Anterior cingulate cortex (tissue), 58 donors: ENCODE measurements around the gene LAMA4.

Experiments
- DNase-seq, 58 donors: peaks; one replicate each; lab custom pipeline; 2025; lab: John Stamatoyannopoulos, UW

LAMA4 gene

GRCh38 chr6:112193535-112194051 is 60.8 kb downstream of the LAMA4 start:
- no peak for DNase-seq

GRCh38 chr6:112193117-112193516 is 61.2 kb downstream of the LAMA4 start:
- no peak for DNase-seq

GRCh38 chr6:112191509-112192020 is 62.8 kb downstream of the LAMA4 start:
- no peak for DNase-seq

DNA sequence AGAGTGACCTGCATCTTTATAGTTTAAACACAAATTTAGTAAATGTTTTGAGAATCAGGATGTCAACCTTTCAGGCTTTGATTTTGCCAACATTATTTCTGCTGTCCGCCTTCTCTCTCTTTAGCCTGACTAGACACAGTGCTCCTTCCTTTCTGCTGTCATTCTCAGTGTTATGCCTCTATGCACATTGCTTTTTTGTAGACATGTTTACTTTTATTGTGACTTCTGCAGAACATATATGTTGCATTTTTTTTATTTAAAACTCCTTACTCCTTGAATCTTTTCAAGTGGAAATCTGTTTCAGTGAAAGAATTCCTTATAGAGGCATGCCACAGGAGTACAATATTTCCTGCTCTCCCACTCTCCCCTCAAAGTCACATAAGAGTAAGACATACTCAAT is 64.2 kb downstream of the LAMA4 start:
- no peak for DNase-seq

DNA sequence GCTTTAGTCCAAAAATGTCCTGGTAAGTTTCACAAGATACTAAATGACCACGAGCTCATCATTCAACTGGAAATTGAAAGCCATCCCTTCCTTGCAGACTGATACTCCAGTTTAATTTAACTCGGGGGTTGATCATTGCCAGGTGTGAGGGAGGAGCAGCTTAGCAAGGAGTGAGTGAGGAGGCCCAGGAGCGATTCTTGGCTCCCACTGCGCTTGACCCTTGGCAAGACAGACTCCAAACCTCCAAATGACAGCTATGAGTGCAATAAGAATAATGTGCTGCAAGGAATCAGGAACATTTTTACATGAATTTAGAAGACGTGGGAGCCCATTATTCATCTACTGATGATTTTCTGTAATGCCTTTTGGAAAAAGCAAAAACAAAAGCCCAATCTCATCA is 64.9 kb downstream of the LAMA4 start:
- no peak for DNase-seq

GRCh38 chr6:112188906-112189305 is 65.5 kb downstream of the LAMA4 start:
- DNase-seq, result no peak

DNA sequence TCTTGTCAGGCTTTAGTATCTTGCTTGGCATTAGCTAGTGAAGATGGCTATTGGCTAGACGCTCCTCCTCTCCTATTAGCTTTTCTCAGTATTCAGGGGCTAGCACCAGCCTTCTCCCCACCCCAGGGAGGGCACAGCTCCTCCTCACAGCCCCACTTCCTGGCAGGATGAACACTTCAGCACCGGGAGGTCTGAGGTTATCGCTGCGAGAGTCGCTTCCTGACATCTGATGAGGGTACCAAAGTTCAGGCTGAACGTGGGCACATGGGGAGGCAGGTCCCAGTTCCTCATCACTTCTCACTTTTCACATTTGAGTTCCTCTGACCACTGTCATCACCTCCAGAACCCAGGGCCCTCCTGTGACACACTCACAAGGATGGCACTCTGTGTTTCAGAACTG is 66.6 kb downstream of the LAMA4 start:
- no peak for DNase-seq

- no peak for DNase-seq
These were observed 69.4 kb downstream of the LAMA4 start for GRCh38 chr6:112184951-112185350.

GRCh38 chr6:112183271-112183671 is 71.1 kb downstream of the LAMA4 start:
- DNase-seq, result no peak

GRCh38 chr6:112181130-112181529 is 73.2 kb downstream of the LAMA4 start:
- DNase-seq, result no peak

DNA sequence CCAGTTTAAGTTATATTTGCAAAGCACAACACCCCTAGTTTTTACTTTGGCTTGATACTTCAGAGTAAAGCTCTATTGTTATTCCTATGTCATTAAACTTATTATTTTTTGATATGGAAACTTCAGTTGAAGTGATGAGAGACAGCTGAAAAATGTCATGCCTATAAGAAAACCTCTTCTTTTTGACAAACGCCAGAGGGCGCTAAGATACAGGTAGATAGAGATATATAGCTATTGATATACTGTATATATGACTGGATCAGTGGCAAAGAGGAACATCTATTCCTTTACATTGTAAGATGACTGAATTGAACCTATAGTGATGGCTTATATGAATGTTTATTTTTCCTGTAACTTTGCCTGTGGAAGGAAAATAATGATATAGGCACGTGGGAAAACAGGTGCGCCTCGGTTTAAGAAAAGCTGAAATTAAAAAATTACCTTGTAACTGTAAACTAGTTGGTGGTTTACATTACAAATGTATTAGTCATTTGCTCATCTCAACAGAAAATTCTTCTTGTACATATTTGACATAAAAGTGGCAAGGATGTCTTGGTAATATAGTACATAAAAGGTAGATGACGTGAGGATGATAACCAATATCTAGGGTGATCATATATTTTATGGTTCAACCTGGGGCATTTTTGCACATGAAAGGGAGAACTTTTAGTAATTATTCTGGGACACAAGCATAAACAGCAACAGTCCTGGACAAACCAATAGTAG is 74.1 kb downstream of the LAMA4 start:
- DNase-seq, result peak in 18 of 58 donors; percentile 0 to 73 (median 23)

GRCh38 chr6:112179631-112180030 is 74.7 kb downstream of the LAMA4 start:
- DNase-seq, result no peak

DNA sequence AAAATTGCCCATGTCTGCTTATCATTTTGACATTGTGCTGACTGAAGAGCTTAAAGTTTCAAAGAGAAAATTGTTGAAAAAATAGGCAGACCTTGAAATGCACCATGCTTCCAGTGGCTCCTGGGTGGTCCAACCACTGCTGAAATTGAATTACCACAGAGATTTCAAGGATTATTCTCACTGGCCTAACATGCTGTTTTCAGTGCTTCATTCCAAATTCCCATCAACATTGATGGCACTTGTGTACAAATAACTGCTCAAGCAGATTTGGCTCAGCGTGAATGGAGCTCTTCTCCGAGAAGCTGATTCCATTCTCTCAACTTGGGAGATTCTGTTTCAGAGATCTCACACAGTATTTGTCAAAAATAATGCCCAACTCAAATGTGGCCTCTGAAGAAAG is 75.5 kb downstream of the LAMA4 start:
- DNase-seq, result no peak

DNA sequence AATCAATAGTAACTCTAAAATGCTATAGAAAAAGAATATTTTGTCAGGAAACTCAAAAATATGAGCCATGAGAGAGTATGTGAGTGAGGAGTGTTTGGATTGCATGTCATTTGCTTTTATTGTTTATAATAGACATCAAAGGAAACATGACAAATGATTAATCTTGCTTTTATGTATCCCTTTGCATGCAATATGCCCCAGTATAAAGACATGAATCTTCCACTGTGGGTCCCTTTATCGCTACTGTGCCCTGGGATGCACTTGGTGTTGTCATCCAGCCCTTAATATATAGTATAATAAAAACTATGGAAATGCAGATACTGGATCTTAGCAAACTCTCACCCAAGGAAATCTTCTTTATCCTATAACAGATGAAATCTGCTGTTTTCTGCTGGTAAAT is 77.3 kb downstream of the LAMA4 start:
- DNase-seq, result no peak

DNA sequence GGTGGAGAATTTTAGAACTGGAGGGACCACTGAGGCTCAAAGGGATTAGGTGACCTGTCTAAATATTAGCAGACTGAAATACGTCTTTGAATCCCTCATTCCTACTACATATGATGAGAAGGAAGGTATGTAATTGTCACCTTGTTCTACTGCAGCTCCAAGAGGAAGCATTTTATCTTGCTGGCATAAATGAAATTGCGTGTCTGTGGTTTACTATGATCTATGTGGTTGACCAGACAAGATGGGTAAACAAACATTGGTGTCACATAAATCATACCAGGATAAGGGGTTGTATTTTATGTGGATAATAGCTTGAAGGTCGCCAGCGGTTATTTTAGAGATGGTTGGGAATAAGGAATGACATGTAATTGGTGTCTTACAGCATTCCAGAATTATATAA is 78.2 kb downstream of the LAMA4 start:
- DNase-seq, result no peak

DNA sequence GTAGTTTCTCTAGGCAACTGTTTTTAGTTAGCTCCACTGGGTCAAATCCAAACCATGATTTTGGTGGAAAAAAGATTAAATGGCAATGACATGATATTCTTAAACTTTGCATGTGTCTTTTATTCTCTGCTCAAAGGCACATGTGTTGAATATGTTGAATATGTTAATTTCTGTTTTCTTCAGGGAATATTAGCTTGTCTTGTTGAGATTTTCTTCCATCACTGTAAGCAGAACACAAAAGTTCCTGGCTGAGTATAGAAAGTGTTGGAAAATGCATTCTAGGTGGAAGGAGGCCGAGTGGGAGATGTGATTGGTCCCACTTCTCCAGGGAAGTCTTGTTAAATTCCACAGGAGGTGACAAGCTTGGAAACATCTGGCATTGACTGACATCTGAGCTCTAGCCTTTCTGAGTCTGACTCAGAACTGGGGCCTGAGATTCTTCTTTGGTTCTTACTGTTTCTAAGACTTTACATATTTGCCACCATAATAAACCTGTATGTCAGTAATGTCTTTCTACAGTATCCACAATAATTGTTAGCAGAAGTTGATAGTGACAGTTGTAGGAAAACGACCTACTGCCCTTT is 81.1 kb downstream of the LAMA4 start:
- no peak for DNase-seq

DNA sequence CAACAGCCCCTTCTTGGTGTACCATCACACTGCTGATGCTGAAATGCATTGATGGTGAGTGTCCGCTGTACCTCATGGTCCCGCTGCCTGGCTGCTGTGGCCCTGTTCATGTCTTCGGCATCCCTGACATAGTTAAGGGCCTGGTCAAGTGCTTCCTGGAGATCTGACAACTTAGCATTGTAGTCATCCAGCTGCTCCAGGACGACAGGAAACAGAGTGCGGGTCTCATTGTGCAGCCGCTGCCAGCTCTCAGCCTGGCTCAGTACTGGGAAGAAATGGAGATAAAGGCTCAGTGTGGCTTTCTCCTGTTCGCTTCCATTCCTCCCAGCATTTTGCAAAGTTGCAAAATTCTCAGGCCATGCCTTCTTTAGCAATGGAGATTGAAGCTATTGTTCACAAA is 81.8 kb downstream of the LAMA4 start:
- no peak for DNase-seq

- DNase-seq, result no peak
These were observed 84.8 kb downstream of the LAMA4 start for GRCh38 chr6:112169541-112169940.

DNA sequence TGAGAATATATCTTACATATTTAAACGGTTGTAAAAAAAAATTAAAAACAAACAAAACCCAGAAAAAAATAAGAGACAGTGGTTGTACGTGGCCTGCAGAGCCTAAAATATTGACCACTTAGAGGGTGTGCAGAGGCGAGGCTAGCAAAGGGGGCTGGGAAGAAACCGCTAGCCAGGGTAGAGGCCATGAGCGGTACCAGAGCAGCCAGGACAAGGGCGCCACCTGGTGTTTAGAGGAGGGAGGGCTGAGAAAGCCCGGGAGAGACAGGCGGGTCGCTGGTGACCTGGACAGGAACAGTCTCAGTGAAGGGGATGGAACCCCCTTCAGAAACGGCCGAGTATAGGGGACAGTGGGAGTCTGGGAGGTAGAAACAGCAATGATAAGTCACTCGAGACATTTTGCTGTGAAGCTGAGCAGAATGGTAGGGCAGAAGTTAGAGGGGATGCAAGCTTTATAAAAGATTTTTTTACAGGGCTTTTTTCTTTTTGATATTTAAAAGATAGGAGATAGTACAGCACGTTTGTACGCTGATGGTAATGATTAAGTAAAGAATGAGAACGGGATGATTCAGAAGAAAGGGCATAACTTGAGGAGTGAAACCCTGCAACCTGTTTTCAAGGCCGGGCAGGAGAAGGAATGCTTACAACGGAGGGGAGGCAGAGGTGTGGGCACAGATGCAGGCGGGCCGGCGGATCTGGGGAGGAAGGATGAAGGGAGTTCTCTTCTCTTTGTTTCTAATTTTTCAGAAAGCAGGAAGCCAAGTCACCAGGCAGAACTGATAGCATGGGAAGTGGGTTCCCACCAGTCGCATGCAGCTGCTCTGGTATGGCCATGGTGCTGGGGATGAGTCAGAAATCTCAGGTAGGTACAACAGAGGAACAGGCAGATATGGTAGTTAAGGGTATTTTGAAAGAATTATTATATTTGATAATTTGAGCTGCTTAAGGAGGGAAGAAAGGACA is 90.8 kb downstream of the LAMA4 start:
- DNase-seq, result peak in 41 of 58 donors; percentile 1 to 55 (median 19)

DNA sequence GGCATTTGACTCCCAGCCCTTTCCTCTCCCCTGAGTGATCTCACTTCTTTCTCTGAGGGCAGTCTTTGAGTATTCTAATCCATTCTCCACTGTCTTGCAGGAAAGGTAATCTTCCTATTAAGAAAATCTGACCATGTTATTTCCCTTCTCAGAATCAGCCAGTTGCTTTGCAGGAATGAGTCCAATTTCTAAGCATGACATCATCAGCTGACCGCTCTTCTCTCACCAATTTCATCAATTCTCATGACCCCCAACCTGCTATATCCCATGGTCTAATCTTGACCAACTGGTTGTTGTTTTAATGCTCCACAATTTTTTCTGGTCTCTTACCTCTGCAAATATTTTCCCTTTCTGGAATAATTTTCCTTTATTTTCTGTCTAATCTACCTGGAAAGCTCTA is 93.6 kb downstream of the LAMA4 start:
- no peak for DNase-seq

- DNase-seq, result no peak
These were observed 97.7 kb downstream of the LAMA4 start for GRCh38 chr6:112156668-112157067.
